ENCODE data around the gene TRMT10B.

Gene TRMT10B

DNA sequence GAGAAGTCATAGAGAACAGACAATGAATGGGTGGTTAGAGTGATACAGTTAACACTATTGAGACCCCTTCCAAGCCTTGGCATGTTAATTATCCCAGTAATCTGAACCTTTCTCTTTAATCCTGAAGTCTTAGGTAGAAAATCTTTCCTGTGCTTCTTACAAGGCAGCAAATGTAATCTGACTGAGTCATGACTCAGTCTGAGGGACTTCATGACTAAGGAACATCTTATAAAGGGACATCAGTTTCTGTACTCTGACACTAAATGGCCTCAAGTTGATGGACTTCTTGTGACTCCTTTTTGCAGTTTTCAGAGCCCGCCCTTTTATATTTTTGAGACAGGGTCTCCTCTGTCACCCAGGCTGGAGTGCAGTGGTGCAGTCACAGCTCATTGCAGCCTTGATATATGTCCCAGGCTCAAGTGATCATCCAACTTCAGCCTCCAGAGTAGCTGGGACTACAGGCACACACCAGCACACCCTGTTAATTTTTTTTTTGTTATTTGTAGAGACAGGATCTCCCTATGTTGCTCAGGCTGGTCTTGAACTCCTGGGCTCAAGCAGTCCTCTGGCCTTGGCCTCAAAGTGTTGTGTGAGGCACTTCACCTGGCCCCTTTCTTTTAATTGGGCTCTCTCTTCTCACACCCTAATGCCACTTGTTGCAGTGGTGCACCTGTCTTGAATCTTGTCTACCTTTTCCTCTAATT lies 21.8 kb downstream of the TRMT10B start:
- CTCF ChIA-PET: interaction anchor here (0.9 to 1.5 kb wide), 3 partner anchors 8 to 18 kb away, joined by 3 to 5 read pairs (median 3); partner anchors contain the start of gene EXOSC3
- TF ChIP-seq, protein P1, sequence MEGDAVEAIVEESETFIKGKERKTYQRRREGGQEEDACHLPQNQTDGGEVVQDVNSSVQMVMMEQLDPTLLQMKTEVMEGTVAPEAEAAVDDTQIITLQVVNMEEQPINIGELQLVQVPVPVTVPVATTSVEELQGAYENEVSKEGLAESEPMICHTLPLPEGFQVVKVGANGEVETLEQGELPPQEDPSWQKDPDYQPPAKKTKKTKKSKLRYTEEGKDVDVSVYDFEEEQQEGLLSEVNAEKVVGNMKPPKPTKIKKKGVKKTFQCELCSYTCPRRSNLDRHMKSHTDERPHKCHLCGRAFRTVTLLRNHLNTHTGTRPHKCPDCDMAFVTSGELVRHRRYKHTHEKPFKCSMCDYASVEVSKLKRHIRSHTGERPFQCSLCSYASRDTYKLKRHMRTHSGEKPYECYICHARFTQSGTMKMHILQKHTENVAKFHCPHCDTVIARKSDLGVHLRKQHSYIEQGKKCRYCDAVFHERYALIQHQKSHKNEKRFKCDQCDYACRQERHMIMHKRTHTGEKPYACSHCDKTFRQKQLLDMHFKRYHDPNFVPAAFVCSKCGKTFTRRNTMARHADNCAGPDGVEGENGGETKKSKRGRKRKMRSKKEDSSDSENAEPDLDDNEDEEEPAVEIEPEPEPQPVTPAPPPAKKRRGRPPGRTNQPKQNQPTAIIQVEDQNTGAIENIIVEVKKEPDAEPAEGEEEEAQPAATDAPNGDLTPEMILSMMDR (IDR thresholded peaks at IDR 0.05; ENCODE audit: control extremely low read depth, extremely low read depth, low read depth, missing control alignments): no peak
- no peak for DNase-seq (ENCODE audit: extremely low spot score)
- POLR2A ChIA-PET: no interaction called here

DNA sequence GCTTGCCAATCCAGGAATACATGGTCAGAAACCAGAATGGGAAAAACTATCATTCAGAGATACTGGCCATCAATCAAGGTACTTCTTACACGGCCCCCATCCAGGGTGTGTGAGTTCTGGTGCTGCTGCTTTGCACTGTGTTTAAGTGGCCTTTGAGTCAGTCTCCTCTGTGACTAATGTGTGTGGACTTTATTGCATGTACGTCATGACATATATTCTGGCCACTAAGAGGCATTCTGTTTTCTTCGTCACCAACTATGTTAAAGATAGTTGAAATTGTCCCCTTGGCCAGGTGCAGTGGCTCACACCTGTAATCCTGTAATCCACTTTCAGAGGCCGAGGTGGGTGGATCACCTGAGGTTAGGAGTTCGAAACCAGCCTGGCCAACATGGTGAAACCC lies 22.7 kb downstream of the TRMT10B start:
- CTCF ChIA-PET: interaction anchor here (0.9 kb wide), 1 partner anchor 8 kb away, joined by 3 read pairs; the partner anchor contains the start of gene EXOSC3
- POLR2A ChIA-PET: no interaction called here
- no peak for DNase-seq (ENCODE audit: extremely low spot score)
- TF ChIP-seq, protein P1 (IDR thresholded peaks at IDR 0.05; ENCODE audit: control extremely low read depth, extremely low read depth, low read depth, missing control alignments): no peak

DNA sequence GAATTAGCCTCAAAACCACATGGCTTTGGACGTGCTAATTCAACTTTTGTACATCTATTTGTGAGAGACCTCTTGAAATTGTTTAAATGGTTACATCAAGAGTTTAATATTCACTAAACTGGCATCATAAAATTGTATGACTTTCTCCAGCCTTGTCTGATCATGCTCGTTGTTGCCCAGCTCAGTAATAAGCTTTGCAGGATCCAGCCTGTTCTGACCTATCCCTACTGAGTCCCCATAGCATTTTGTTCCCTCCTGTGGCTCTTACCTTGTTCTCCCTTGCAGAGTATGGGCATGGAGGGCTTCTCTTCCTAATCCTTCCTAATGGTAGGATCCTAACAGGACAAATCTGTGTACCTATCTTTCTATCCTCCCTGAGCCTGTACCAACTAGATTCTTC lies 24.9 kb downstream of the TRMT10B start:
- CTCF ChIA-PET: no interaction called here
- POLR2A ChIA-PET: interaction anchor here (0.7 kb wide), 1 partner anchor 406 kb away, joined by 4 read pairs; no protein-coding TSS in a partner anchor
- TF ChIP-seq, protein P1 (IDR thresholded peaks at IDR 0.05; ENCODE audit: control extremely low read depth, extremely low read depth, low read depth, missing control alignments): no peak
- no peak for DNase-seq (ENCODE audit: extremely low spot score)

DNA sequence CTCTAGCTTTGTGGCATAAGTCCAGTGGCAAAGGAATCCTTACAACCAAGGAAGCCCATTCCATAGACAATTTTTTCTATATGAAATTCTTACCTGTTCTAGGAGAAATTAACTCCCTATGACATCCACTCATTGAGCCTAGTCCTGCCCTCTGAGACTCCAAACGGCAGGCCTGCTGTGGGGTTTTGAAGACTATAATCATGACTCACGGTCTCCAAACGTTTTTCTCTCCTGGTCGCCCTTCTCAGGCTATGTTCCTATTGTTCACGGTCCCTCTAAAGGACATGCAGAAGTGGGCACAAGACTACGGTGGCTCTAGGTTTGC lies 30.6 kb downstream of the TRMT10B start:
- TF ChIP-seq, protein P1 (IDR thresholded peaks at IDR 0.05; ENCODE audit: control extremely low read depth, extremely low read depth, low read depth, missing control alignments): no peak
- CTCF ChIA-PET: interaction anchor here (0.9 to 1.8 kb wide), 6 partner anchors 9 to 75 kb away, joined by 3 to 4 read pairs (median 3); no protein-coding TSS in a partner anchor
- POLR2A ChIA-PET: no interaction called here
- no peak for DNase-seq (ENCODE audit: extremely low spot score)

DNA sequence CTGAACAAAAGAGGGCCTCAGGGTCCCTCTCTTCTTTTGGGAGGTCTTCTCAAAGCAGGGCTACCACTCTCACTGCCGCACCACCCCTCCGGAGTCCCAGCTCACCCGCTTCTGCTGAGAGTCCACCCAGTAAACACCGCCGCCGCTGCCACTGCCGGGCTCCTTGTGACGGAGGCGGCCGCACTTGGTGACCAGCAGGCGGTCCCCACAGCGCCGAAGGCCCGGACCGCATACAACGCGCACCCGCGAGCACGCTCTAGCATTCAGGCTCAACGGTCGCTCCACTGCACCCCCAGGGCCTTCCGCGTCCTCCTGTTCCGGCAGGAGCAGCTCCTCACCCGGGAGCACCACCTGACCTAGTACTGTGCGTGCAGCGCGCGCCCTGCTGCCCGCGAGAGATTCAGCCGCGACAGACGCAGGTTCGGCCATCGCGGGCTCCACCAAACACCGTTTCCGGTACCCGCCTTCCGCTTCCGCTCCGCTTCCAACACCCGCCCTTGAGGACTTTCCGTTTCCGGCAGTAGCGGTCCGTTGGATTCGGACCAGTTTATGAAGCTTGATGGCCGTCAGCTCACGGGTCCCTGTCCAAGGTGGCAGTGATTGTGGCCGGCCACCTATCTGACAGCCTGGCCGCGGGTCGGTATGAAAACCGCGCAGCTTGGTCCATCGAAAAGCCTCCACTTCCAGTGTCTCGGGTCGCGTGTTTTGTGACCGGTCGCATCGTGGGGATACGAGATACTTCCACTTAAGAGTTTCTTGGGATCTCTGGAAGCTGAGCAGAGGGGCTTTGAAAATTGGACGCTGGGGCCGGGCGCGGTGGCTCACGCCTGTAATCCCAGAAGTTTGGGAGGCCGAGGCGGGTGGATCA lies 31.2 kb downstream of the TRMT10B start, which contains the start of gene EXOSC3:
Gene EXOSC3 (minus strand): TSS at position 449 of the 868 bp plus-strand sequence. CDS start 20 bp downstream, at position 429.
- CTCF ChIA-PET: interaction anchor here (0.8 to 1.8 kb wide), 14 partner anchors 8 to 371 kb away, joined by 3 to 6 read pairs (median 3); partner anchors contain the start of gene DCAF10

DNA sequence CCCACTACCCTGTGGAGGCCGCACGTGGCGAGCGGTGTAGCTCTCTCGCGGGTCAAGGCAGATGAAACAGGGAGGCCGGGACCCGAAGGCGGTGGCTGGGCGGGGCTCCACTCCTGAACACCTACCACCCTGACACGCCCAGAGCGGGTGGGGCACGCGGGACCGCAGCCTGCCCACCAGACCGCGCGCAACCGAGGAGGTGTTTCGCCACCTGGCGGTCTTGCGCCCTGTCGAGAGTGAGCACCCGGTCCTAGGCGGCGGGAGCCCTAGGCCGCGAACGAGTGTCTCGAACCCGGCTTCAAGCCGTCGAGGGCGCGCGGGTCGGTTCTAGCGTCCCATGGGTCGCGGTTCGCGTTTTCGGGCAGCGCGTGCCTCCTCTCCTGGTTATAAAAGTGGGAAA lies 33.5 kb downstream of the TRMT10B start:
- TF ChIP-seq, protein P1 (IDR thresholded peaks at IDR 0.05; ENCODE audit: control extremely low read depth, extremely low read depth, low read depth, missing control alignments): no peak
- POLR2A ChIA-PET: no interaction called here
- DNase-seq (ENCODE audit: extremely low spot score): no peak
- CTCF ChIA-PET: interaction anchor here (1.0 kb wide), 1 partner anchor 10 kb away, joined by 3 read pairs; no protein-coding TSS in a partner anchor

More for the DNA sequence above, 31.2 kb downstream of the TRMT10B start, which contains the start of gene EXOSC3:
- DNase-seq (ENCODE audit: extremely low spot score): peak; percentile 89
- POLR2A ChIA-PET: interaction anchor here (1.0 to 1.1 kb wide), 2 partner anchors 13 to 16 kb away, joined by 3 read pairs; no protein-coding TSS in a partner anchor
- TF ChIP-seq, protein P1 (IDR thresholded peaks at IDR 0.05; ENCODE audit: control extremely low read depth, extremely low read depth, low read depth, missing control alignments): no peak

Measured in GM10248 (cell line).